ENCODE data around the gene PBX1.

GRCh38 chr1:164823486-164824279 is 264.7 kb downstream of the PBX1 start:
- no peak for TF ChIP-seq ZBTB8A (tag by site-specific recombination; IDR thresholded peaks at IDR 0.05)
- TF ChIP-seq, protein P1, sequence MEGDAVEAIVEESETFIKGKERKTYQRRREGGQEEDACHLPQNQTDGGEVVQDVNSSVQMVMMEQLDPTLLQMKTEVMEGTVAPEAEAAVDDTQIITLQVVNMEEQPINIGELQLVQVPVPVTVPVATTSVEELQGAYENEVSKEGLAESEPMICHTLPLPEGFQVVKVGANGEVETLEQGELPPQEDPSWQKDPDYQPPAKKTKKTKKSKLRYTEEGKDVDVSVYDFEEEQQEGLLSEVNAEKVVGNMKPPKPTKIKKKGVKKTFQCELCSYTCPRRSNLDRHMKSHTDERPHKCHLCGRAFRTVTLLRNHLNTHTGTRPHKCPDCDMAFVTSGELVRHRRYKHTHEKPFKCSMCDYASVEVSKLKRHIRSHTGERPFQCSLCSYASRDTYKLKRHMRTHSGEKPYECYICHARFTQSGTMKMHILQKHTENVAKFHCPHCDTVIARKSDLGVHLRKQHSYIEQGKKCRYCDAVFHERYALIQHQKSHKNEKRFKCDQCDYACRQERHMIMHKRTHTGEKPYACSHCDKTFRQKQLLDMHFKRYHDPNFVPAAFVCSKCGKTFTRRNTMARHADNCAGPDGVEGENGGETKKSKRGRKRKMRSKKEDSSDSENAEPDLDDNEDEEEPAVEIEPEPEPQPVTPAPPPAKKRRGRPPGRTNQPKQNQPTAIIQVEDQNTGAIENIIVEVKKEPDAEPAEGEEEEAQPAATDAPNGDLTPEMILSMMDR (tag by site-specific recombination; IDR thresholded peaks at IDR 0.05) = no peak
- no peak for TF ChIP-seq TCF7L2 (IDR thresholded peaks at IDR 0.05; ENCODE audit: borderline replicate concordance, low read depth, low read length)
- TF ChIP-seq ZNF350 (tag by site-specific recombination; IDR thresholded peaks at IDR 0.05) = no peak
- TF ChIP-seq IKZF3 (tag by site-specific recombination; IDR thresholded peaks at IDR 0.05) = no peak
- TF ChIP-seq, protein P2, sequence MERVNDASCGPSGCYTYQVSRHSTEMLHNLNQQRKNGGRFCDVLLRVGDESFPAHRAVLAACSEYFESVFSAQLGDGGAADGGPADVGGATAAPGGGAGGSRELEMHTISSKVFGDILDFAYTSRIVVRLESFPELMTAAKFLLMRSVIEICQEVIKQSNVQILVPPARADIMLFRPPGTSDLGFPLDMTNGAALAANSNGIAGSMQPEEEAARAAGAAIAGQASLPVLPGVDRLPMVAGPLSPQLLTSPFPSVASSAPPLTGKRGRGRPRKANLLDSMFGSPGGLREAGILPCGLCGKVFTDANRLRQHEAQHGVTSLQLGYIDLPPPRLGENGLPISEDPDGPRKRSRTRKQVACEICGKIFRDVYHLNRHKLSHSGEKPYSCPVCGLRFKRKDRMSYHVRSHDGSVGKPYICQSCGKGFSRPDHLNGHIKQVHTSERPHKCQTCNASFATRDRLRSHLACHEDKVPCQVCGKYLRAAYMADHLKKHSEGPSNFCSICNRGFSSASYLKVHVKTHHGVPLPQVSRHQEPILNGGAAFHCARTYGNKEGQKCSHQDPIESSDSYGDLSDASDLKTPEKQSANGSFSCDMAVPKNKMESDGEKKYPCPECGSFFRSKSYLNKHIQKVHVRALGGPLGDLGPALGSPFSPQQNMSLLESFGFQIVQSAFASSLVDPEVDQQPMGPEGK (tag by site-specific recombination; IDR thresholded peaks at IDR 0.05) = no peak
- TF ChIP-seq, protein P3, sequence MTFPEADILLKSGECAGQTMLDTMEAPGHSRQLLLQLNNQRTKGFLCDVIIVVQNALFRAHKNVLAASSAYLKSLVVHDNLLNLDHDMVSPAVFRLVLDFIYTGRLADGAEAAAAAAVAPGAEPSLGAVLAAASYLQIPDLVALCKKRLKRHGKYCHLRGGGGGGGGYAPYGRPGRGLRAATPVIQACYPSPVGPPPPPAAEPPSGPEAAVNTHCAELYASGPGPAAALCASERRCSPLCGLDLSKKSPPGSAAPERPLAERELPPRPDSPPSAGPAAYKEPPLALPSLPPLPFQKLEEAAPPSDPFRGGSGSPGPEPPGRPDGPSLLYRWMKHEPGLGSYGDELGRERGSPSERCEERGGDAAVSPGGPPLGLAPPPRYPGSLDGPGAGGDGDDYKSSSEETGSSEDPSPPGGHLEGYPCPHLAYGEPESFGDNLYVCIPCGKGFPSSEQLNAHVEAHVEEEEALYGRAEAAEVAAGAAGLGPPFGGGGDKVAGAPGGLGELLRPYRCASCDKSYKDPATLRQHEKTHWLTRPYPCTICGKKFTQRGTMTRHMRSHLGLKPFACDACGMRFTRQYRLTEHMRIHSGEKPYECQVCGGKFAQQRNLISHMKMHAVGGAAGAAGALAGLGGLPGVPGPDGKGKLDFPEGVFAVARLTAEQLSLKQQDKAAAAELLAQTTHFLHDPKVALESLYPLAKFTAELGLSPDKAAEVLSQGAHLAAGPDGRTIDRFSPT (tag by site-specific recombination; IDR thresholded peaks at IDR 0.05) = no peak
- TF ChIP-seq ZBTB1 (tag by site-specific recombination; IDR thresholded peaks at IDR 0.05) = no peak
- TF ChIP-seq, protein P4, sequence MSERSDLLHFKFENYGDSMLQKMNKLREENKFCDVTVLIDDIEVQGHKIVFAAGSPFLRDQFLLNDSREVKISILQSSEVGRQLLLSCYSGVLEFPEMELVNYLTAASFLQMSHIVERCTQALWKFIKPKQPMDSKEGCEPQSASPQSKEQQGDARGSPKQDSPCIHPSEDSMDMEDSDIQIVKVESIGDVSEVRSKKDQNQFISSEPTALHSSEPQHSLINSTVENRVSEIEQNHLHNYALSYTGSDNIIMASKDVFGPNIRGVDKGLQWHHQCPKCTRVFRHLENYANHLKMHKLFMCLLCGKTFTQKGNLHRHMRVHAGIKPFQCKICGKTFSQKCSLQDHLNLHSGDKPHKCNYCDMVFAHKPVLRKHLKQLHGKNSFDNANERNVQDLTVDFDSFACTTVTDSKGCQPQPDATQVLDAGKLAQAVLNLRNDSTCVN (tag by site-specific recombination; optimal IDR thresholded peaks at IDR 0.05) = no peak
